Gastroesophageal sphincter (tissue), 3 donors: ENCODE measurements around the gene KCNK5.

Experiments
- EP300 ChIP-seq: sonication (generic); formaldehyde crosslinking; IDR thresholded peaks from one replicate; pipeline ENCODE4 v1.6.1; 2017; ENCODE audit warnings: antibody characterized with exemption, mild to moderate bottlenecking
- POLR2A ChIP-seq, 2 donors: fragments of 450-650 bp; IDR thresholded peaks; one replicate each; pipeline ENCODE4 v1.6.1; 2017; ENCODE audit warnings: antibody characterized with exemption in 2 of 2, mild to moderate bottlenecking in 2 of 2, moderate library complexity in 1 of 2
- POLR2AphosphoS5 ChIP-seq: sonication (generic); formaldehyde crosslinking; IDR thresholded peaks from one replicate; pipeline ENCODE4 v1.6.1; 2017; ENCODE audit warnings: antibody characterized with exemption
- TF ChIP-seq, protein P1 (sequence below), 4 experiments: fragments of 200-600 bp in 2 of 4; fragments of 450-650 bp in 2 of 4; sonication (generic) in 1 of 4; IDR thresholded peaks; one replicate each; pipeline ENCODE4 v1.5.1; 2017 to 2019; ENCODE audit warnings: antibody characterized with exemption in 4 of 4, mild to moderate bottlenecking in 2 of 4, moderate library complexity in 2 of 4

DNA sequence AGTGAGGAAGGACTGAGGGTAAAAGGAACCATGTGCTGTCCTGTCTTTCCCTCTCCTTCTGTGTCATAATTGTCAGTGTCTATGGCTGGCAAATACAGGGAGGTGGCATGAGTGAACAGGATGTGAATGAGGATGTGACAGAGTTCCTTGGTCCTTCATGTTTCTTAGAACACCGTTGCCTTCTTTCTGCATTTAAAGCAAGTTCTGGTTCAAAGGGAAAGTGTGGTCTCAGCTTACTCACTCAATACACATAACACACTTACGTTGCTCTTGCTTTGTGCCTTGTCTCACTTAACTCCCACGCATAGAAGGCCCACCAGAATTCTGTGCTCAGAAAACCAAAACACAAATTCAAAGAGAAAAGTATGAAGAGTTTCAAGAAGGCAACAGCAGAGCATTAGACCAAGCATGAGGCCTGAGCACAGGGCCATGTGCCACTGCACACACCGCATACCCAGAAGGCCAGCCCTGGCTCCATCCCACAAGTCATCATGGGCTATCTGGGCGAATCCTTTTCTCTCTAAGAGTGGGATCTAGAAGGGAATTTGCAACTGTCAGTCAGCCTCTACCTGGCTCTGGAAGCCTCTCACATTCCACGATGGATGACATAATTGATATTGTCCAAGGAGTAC lies 75.4 kb downstream of the KCNK5 start:
- TF ChIP-seq, protein P1, sequence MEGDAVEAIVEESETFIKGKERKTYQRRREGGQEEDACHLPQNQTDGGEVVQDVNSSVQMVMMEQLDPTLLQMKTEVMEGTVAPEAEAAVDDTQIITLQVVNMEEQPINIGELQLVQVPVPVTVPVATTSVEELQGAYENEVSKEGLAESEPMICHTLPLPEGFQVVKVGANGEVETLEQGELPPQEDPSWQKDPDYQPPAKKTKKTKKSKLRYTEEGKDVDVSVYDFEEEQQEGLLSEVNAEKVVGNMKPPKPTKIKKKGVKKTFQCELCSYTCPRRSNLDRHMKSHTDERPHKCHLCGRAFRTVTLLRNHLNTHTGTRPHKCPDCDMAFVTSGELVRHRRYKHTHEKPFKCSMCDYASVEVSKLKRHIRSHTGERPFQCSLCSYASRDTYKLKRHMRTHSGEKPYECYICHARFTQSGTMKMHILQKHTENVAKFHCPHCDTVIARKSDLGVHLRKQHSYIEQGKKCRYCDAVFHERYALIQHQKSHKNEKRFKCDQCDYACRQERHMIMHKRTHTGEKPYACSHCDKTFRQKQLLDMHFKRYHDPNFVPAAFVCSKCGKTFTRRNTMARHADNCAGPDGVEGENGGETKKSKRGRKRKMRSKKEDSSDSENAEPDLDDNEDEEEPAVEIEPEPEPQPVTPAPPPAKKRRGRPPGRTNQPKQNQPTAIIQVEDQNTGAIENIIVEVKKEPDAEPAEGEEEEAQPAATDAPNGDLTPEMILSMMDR (IDR thresholded peaks at IDR 0.05), result no peak
- TF ChIP-seq POLR2AphosphoS5 (no peak), POLR2A (IDR thresholded peaks at IDR 0.05) (no peak), EP300 (no peak)
